HG03439 (cell line): ENCODE data around the gene EYS.

Experiments used
- ATAC-seq: cut with Tn5 transposase; IDR thresholded peaks from one replicate; pipeline ENCODE4 v1.9.1; 2021; ENCODE audit warnings: mild to moderate bottlenecking, moderate library complexity; ENCODE audit not compliant: unreplicated experiment

Gene EYS

DNA sequence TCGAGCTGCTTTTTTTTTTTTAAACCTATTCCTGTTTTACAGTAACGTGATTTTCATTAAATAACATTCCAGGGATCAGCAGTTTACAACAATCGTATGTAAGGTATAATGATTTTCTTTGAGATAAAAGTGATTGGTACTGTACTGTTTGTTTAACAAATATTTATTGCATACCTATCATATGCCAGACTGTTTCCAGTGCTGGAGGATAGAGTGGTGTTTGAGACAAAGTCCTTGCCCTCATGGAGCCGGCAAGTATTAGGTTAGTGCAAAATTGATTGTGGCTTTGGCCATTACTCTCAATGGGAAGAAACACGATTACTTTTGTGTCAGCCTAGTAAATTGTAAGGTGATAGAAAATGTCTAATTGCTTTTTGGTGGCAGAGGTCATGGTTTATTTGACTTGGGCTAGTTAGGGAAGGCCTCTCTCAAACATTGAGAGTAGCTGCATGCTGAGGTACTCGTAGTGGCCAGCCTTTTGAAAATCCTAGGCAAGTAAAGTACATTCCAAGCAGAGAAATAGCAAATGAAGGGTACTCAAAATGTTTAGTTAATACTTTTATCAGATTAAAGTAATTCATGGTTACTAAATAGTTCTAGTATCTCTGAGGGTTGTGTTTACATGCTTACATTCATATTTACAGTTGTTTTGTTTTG lies 2035.8 kb downstream of the EYS start:
- ATAC-seq = no peak
